GM13976 (cell line): ENCODE data around the gene CUTA.
A peak's percentile ranks its signal among the peaks of the same experiment; 100 is the strongest.
"Not testable (repeated sequence)": the region's sequence is repeated elsewhere in the genome, so short reads cannot be mapped to it uniquely, and the experiment has no call there.

Experiments
- DNase-seq: peaks from one replicate; pipeline ENCODE4 v3.0.0; 2012; ENCODE audit warnings: low spot score
- CTCF ChIP-seq: IDR thresholded peaks from 2 replicates; pipeline ENCODE4 v1.5.1; 2012; ENCODE audit warnings: borderline replicate concordance, mild to moderate bottlenecking; ENCODE audit not compliant: insufficient read depth; ENCODE audit errors: extremely low read depth, missing control alignments, control extremely low read depth
- in situ Hi-C: fragments of 300-500 bp; cut with MboI; formaldehyde crosslinking; loops from one replicate; pipeline ENCODE4 v1.12.0; 2022; ENCODE audit warnings: low sequenced_read_pairs, mixed read lengths, inconsistent platforms; ENCODE audit not compliant: unreplicated experiment

The CUTA gene

GRCh38 chr6:33405386-33405940 lies 12.4 kb downstream of the CUTA start:
- no peak for TF ChIP-seq CTCF
- in situ Hi-C loops = no loop called here

DNA sequence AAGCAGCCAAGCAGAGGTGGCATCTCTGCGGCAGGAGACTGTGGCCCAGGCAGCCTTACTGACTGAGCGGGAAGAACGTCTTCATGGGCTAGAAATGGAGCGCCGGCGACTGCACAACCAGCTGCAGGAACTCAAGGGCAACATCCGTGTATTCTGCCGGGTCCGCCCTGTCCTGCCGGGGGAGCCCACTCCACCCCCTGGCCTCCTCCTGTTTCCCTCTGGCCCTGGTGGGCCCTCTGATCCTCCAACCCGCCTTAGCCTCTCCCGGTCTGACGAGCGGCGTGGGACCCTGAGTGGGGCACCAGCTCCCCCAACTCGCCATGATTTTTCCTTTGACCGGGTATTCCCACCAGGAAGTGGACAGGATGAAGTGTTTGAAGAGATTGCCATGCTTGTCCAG lies 13.0 kb downstream of the CUTA start:
- TF ChIP-seq CTCF = no peak
- no peak for DNase-seq
- in situ Hi-C loops = no loop called here

More at GRCh38 chr6:33405386-33405940, 12.4 kb downstream of the CUTA start:
- DNase-seq = no peak

DNA sequence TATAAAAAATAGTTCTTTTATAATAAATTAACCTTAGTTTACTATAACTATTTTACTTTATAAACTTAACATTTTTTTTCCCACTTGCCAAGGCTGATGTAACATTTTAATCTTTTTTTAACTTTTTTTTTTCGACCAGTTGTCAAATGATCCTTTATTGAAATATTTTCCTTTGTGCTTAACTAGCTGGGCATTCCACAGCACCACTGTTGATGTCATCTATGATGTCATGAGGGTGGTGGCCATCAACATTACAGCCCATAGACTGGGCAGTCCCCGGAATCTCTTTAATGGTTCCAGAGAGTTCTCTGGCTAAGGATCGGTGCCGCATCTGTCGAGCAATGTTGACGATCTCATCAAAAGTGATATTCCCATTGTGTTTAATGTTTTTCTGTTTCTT lies 18.0 kb downstream of the CUTA start:
- in situ Hi-C loops, DNase-seq: not testable (repeated sequence)

- DNase-seq, in situ Hi-C loops: not testable (repeated sequence)
Measured at GRCh38 chr6:33398601-33399000, 19.3 kb downstream of the CUTA start.

- in situ Hi-C loops = no loop called here
Measured at GRCh38 chr6:33397541-33397940, 20.4 kb downstream of the CUTA start.

DNA sequence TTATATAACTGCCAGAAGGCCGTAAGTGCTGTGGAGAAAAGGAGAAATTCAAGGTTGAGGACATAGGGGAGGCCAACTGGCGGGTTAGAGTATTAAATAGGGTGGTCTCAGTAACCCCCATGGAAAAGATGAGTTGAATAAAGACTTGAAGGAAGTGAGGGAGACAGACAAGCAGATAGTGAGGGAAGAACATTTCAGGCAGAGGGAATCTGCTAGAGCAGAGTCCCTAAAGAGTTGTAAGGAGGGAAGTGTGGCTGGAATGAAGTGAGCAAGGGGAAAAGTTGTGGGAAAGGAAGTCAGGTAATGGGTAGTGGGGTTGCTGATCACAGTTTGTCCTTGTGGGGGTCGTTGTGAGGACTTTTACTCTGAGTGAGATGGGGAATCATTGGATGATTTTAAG lies 24.9 kb downstream of the CUTA start:
- in situ Hi-C loops = no loop called here
- no peak for DNase-seq
- TF ChIP-seq CTCF = no peak

More at GRCh38 chr6:33397541-33397940, 20.4 kb downstream of the CUTA start:
- no peak for TF ChIP-seq CTCF
- DNase-seq = no peak

DNA sequence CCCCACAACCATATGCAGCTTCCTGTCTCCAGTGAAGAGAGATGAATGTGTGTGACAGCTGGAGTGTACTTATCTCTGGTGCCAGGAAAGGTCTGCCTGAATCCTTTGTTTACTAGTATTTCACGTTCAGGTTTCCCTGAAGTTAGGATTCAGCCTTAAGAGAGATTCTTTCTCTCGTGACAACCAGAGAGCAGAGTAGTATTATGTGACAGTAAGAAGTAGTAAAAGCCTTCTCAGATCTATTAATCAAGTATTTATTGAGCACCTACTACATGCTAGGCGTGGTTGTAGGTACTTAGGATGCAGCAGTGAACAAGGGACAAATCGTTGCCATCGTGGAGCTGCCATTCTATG lies 25.3 kb downstream of the CUTA start:
- no peak for TF ChIP-seq CTCF
- no peak for DNase-seq
- in situ Hi-C loops = no loop called here

- TF ChIP-seq CTCF = no peak
- DNase-seq = peak; percentile 62
- in situ Hi-C loops = no loop called here
Measured at GRCh38 chr6:33391922-33392594, 25.8 kb downstream of the CUTA start.
